Adrenal gland (tissue), 5 donors: ENCODE measurements around the gene FCN1.

Experiments
- POLR2A ChIP-seq, 2 donors: fragments of 450-650 bp; IDR thresholded peaks; one replicate each; pipeline ENCODE4 v1.6.1; 2017; ENCODE audit warnings: antibody characterized with exemption in 2 of 2, mild to moderate bottlenecking in 2 of 2, moderate library complexity in 1 of 2
- TF ChIP-seq, protein P1 (sequence below), 6 experiments: fragments of 450-650 bp in 4 of 6; fragments of 200-600 bp in 2 of 6; sonication (generic) in 1 of 6; IDR thresholded peaks; 1 replicate in 5 of 6; 2 replicates in 1 of 6; pipeline versions ENCODE4 v1.5.1 to v1.8.0; 2016 to 2021; ENCODE audit warnings: antibody characterized with exemption in 6 of 6, mild to moderate bottlenecking in 2 of 6, moderate library complexity in 1 of 6
- donor health status: DM: no; HTN: no; CAD: no.

DNA sequence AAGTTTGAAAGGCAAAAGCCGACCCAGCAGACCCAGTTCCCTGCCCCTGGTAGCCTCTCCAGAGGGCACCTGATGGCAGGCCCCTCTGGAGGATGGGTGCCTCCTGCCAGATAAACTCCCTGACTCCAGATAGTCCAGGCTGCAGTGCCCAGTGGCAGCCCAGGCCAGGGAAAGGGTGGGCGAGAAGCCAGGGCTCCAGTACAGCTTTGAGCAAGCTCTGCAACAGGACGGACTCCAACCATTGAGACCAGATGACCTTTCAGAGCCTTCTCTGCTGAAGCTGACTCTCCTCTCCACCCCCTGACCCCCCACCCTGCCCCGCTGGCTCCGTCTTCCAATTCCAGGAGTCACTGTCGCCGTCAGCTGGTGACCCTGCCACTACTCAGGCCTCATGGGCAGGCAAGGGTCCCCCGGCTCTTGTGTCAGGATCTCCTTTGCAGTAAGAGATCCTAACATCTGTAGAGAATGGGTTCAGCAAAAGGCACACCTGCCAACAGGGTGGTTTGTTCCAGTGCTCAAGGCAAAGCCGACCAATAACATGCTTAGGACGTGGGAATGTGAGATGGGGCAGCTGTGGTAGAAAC, 15.5 kb upstream of the FCN1 start:
- TF ChIP-seq, protein P1, sequence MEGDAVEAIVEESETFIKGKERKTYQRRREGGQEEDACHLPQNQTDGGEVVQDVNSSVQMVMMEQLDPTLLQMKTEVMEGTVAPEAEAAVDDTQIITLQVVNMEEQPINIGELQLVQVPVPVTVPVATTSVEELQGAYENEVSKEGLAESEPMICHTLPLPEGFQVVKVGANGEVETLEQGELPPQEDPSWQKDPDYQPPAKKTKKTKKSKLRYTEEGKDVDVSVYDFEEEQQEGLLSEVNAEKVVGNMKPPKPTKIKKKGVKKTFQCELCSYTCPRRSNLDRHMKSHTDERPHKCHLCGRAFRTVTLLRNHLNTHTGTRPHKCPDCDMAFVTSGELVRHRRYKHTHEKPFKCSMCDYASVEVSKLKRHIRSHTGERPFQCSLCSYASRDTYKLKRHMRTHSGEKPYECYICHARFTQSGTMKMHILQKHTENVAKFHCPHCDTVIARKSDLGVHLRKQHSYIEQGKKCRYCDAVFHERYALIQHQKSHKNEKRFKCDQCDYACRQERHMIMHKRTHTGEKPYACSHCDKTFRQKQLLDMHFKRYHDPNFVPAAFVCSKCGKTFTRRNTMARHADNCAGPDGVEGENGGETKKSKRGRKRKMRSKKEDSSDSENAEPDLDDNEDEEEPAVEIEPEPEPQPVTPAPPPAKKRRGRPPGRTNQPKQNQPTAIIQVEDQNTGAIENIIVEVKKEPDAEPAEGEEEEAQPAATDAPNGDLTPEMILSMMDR (IDR thresholded peaks at IDR 0.05) = no peak
- TF ChIP-seq POLR2A (IDR thresholded peaks at IDR 0.05) = no peak
